CD4-positive, alpha-beta T cell treated with Interleukin-10 for 1 hour (primary cell): Measurements from ENCODE around the gene PDE8B.

Experiments
- DNase-seq: peaks from one replicate; pipeline ENCODE4 v3.0.0-alpha.2; 2020

The PDE8B gene

DNA sequence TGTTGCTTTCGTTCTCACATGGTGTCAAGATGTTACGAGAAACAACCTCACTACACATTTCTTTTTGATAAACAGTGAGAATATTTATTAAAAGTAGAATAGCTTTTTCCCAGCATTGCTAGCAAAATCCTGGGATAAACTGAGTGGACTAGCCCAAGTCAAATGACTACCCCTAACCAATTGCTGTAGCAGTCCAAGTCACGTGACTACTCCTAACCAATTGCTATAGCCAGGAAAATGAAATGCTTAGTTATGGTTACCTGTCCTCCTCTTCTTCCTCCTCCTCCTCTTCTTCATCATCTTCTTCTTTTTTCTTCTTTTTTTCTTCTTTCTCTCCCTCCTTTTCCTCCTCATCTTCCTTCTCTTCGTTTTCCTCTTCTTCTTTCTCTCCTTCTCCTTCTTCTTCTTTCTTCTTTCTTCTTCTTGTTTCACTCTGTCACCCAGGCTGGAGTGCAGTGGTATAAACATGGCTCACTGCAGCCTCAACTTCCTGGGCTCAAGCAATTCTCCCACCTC is 85.4 kb downstream of the PDE8B start:
- DNase-seq: no peak

DNA sequence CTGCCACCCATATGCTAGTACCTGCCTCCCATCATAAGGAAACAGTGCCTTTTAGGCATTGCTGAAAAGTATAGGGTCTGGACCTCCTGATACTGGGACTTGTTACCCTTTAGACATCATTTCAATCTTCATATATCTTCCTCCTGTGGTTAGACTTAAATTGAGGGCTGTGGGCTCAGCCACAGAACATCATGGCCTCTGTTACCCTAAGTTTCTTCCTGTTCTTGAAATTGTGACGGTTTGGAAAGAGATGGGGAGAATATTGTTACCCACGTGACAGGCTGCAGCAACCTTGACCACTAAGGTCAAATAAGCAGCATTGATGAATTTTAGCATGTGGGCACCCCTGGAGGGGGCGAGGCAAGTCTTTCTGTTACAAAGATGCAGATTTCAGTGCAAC is 87.7 kb downstream of the PDE8B start:
- DNase-seq: no peak

DNA sequence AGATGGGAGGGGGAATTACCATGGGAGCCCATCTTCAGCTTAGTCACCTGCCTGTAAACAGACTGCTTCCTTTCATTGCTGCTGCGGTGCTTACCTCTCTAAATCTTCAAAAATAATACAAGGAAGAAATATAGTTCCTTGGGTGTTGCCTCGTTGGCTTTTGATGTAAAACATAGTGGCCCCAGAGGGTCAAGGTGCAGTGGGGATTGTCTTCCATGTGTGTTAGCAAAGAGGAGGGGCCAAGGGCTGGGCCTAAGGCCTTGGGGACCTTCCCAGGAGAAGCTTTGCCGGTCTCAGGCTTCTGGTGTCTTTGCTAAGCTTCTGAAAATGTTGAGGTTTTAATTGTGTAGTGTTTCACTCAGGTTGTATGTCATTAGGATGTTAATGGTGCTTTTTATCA is 90.0 kb downstream of the PDE8B start:
- DNase-seq: no peak

DNA sequence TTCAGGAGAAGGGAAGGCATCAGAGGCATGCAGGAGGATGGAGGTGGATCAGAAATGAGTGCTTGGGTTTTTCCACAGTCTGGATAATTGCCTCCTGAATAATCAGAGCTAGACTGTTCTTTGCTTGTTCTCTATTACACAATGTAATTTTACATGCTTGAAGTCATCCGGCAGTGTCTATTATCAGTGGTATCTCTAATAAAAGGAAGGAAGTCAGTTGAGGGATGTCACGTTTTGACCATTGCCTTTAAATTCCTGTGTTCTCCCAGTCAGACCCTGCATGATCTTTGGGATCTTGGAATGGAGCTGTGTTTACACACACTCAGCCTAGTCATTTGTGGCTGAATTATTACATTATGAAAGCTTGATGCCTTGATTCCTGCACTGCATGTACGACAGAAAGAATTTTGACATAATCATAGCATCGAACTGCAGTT is 91.0 kb downstream of the PDE8B start:
- no peak for DNase-seq

DNA sequence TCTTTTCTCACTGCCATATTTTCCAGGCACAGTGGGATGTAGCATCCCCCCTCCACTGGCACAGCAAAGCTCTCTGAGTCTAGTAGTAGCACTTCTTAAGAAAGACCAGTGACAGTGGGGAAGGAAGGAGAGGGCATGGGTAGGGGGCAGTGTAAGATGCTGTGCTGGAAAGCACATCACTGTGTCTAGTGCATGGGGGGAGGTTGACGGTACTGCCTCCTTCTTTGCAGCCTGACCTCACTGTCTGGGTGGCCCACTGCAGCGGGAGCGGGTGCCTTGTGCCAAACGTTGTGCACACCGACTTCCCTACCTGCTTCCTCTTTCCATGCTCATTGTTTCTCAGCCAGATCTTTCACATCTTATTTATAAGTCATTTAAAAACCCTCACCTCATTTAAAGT is 91.8 kb downstream of the PDE8B start:
- no peak for DNase-seq

DNA sequence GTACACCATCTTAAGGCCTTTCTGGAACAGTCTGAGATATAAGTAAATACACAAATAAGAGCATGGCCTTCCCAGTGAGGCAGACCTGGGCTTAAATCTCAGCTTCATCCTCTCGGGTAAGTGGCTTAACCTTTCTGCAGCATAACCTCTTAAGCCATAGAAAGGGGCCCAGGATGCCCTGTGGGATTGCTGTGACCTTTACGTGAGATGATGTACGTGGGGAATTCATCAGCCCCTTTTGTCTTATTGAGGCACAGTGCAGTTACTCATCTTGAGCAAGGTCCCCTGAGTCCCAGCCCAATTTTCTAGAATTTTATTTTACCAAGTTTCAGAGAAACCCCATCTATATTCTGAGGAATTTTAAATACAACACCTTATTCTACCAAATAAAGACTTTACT is 92.2 kb downstream of the PDE8B start:
- no peak for DNase-seq

DNA sequence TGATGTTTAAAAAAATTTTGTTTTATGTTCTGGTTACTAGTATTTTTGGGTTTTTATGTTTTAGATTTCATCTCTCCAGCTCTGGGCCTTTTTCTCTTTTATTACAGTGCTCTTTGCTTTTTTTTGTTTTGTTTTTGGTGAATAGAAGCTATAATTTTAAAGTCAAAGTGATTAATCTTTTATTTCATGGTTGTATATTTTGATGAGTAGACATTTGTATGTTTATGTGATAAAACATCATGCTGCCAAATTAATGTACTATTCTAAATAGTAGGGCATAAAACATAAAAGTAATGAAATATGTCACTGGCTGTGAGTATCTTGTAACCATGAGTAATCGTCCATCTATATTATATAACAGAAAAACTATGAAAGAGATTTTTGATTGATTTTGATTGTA is 93.9 kb downstream of the PDE8B start:
- no peak for DNase-seq

DNA sequence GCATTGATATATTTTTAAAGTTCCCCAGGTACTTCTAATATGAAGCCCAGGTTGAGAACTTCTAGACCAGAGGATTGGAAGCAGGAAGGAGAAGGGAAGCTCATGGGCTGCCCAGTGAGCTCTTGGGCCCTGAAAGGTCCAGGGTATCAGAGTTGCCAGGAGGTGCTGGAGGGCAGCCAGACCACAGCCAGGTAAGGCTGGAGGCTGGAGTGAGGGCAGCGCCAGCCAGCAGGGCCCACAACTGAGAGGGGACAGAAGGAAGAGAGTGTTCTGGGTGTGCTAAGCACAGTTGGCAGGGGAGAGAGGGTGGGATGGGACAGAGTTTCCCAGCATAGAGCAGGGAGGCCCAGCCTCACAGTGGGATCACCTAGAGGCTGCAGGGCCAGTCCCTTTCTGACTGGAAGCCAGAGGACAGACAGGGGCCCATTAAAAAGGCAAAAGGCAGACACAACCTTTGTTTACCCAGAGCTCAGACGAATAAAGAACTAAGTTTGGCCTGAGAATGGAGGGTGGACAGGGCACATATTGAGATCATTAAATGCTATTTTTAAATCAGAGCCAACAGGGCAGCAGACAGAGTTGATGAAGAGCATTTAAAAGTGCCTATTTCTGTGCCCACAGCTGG is 94.9 kb downstream of the PDE8B start:
- DNase-seq: no peak

DNA sequence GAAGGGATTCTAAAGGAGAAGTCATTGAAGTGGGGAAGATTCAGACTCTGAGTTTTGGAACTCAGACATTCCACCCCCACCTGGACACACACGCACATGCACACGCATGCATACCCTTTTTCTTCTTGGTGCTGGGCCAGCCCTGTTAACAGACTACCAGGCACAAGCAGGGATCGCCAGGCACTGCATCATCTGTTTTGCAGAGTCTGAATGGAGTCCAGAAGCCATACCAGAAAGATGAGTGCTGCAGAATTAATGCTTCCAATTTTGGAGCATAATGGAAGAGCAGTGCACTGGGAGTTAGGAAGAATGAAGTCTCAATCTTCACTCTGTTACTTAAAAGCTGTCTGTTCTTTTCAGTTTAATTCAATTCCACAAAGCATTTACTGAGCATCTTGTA is 95.5 kb downstream of the PDE8B start:
- DNase-seq: no peak

DNA sequence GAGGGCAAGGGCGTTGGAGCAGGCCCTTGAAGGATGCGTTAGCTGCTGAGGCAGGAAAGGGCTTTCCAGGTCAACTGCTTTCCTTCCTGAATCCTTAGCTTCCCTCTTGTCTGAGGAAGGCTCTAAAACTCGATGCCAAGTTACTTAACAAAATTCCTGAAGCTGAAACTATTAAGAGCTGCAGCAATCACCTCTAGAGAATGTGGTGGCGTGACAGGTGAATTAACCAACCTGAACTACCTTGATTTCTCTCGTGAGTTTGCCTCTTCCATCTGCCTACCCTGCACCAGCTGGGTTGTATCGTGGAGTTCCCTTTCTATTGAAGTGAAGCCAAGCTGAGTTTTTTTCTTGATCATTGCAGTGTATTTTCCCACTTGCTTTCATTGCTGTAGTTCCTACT is 96.1 kb downstream of the PDE8B start:
- no peak for DNase-seq

DNA sequence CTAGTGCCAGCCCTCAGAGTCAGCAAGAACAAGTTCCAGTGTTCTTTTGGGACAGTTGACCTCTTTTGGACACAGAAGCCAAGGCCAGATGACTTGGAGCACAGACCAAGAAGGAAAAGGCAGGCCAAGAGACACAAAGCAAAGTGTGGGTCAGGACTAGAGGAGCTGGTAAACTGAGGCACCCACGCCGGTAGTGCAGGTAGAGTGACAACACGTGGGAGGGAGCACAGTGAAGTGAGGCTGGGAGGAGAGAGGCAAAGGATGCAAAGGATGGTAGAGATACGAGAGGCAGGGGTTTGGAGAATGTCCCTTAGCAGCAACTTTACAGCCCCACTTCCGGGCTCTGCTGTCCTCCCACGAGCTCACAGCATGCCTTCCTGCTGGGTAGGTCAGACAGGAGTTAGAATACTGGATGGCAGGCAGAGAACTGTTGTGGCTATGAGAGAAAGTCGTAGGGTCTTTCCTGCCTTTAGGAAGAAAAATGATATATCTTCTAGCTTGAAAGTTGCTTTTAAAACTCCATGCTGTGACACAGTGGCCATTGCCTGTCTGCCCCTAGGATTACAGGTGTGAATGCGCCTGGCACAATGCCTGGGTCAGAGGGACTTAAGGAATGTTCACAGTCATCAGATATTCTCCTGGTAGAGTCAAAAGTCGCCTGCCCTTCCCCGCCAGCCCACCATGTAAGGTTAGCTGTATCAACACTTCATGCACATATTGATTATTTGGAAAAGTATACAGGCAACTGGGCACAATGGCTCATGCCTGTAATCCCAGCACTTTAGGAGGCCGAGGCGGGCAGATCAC is 97.9 kb downstream of the PDE8B start:
- DNase-seq: no peak

DNA sequence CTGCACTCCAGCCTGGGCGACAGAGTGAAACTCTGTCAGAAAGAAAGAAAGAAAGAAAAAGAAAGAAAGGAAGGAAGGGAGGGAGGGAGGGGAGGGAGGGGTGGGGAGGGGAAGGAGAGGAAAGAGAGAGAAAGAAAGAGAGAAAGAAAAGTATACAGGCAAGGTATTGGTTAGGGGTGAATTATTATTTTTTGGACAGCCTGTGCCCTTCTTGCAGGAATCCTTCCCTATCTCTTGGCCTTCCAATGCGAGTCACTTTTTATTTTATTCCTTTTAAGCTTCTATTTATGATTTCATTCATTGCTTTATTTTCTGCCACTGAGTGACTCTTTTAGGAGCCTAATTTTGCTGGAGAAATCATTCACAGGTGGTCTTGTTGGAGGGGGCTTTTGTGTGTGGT is 98.7 kb downstream of the PDE8B start:
- DNase-seq: no peak

DNA sequence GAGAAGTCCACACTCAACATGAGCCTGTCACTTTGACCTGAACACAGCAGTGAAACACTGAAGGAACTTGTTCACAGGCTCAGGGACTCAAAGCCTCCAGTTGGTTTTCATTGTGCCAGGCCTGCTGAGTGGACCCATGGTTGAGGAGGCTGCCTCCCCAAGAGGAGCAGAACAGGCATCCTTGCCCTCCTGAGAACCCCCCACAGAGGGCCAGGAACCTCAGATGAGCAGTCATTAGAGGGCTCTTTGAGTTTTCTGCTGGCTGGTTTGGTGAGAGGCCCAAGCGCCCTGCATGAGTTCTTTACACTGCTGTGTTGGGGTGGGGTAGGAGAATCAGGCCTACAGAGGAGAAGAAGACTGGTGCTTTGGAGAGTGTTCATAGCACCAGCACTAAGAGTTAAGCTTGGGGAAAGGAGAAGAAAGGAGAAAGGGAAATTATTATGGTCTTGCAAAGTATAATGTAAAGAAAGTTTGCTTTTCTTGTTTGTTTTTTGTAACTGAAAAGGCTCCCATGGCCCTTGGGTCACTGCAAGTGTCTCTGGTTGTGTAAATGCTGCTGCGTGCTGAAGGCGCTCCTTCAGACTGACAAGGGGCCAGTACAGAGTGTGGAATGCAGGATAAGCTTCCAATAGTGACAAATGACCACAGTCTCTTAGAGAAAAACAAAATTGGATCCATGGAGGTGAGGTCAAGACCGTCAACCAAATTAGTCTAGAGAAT is 100.2 kb downstream of the PDE8B start:
- DNase-seq: no peak

DNA sequence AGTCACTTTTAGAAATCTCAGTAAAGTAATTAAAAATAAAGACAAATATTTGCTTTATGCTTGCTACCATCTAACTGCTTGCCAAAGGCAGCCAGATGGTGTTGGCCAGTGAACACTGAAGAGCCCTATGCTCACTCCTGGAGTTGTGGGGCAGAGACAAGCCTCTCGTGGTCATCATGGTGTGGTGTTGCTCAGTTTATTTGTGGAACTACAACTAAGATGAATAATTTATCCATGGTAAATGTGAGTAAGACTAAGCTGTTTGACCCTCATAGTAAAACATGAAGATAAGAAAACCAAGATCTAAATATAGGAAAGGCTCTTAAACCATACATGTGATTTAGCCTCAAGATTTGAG is 100.7 kb downstream of the PDE8B start:
- DNase-seq: no peak

DNA sequence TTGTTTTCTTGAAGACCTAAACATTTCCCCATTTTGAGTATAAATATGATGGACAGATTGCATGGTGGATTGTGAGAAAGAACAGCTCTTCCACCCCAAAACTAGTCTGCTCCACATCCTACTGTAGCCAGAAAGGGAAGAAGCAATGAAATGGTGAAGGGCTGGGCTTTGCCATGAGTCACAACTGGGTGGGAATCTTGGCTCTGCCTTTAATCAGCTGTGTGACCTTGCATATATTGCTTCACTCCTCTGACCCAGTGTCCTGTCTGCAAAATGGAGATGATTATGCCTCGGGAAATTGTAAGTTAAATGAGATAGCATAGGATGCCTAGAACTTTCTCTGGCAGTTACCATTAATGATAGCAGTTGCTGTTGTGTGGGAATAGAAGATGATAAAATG is 101.9 kb downstream of the PDE8B start:
- no peak for DNase-seq

DNA sequence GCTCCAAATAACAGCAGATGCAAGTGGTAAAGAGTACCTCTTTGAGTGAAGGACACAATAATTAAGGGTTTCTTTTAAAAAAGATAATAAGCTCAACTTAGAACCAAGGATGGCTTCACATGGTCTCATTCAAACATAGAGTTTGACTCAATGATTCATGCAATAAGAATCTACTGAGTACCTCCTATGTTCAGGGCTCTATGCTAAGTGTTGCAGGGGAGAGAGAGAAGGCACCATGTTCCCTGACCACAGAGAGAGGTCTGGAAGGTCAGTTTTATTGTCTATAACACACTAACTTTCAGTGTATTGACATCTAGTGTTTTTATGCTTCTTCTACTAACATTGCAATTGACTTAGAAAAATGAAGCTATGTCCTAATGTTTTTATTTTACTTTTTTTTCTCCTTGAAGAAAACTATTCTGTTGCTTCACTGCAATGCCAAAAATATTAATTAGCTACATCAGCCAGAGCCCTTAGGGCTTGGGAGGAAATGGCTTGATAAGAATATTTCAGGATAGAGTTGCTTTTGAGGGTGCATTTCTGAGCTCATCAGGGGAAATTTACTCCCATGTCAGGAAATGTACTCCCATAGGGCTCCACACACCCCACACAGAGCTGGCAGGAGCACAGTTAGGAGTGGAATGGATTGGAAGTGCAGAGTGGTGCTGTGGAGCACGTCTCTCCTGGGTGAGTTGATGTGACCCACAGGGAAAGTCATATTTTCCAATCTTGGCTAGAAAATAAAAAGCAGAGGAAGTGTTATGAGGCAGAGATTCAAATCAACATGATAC is 106.6 kb downstream of the PDE8B start:
- no peak for DNase-seq

DNA sequence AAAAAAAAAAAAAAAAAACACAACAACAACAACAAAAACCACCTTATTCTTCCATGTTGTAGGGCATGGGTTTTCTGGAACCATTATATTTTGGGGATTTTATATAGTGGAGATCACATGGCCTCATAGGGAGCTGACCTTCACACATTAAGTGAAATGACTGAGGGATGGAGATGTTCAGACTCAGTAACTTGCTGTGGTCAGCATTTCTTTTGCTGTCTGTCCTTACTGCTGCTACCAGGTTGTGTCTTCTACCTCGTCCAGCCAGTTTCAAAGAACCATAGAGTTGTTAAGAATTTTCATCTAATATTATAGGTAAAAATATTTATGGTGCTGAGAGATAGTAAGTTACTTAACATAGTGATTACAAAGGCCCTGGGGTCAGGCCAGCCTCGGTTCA is 107.6 kb downstream of the PDE8B start:
- DNase-seq: no peak

DNA sequence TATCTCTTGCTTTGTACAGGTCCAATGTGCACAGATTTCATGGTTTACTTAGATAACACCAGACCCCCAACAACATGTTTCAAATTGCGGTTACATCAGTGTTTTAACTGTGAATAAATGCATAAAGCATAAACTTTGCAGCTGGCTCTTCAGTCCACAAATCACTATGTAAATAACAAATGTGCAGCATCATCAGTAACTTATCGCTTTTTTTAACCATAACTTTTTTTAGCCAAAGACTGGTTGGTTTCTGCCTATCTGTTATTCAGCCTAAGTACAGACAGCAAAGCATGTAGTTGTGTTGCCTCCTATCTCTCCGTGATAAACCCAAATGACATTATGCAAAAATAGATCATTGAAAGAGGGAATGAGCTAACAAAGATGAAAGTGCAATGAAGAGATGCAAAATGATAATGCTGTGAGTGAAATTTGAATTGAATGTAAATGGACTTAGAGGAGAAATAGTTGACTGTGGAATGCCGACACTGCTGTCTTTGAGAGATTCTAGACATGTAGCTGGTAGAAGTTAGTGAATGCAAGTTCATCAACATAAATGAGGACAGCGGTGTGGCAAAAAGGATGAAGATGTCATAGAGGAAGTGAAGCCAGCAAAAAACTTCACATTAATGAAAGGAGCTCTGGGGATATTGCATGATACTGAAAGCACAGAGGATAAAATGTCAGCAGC is 108.8 kb downstream of the PDE8B start:
- no peak for DNase-seq

DNA sequence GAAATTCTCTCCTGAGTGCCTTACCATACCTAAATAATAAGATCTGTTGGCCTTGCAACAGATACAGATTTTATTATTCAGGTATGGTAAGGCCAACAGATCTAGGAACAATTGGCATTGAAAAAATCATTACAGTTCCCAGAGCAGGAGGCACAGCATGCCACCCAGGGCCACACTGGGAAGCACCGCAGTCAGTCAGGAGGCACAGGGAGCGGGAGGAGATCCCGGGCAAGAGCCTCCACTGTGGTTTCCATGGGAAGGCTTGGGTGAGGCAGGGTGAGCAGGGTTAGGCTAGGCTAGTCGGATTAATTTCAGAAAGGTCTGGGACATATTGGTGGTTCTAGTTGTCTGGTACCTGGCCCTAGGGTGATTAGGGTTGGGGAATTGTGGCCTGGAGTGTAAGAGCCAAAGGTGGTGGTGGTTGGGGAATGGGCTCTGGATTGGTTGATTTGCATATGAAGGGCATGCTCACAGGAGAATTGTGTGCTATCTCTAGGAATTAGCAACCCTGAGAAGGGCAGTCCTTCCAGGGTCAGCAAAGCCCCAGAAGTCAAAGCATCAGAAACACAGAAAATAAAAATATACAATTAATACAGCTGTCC is 111.4 kb downstream of the PDE8B start:
- no peak for DNase-seq

DNA sequence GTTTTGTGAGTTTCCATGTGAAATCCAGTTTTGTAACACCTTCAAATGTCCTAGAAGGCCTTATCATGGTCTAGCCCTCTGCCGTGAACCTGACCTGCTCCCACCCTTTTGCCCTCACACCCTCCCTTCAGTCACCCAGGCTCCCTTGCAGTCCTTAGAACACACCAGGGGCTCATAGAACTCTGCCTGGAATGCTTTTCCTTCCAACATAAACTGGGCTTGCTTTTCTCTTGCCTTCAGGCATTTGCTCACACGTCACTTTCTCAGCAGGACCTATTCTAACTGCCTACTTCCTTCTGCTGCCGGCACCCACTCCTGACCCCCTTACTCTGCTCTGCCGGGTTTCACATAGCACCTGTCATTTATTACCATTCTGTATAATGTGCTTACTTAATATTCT is 111.9 kb downstream of the PDE8B start:
- DNase-seq: no peak

DNA sequence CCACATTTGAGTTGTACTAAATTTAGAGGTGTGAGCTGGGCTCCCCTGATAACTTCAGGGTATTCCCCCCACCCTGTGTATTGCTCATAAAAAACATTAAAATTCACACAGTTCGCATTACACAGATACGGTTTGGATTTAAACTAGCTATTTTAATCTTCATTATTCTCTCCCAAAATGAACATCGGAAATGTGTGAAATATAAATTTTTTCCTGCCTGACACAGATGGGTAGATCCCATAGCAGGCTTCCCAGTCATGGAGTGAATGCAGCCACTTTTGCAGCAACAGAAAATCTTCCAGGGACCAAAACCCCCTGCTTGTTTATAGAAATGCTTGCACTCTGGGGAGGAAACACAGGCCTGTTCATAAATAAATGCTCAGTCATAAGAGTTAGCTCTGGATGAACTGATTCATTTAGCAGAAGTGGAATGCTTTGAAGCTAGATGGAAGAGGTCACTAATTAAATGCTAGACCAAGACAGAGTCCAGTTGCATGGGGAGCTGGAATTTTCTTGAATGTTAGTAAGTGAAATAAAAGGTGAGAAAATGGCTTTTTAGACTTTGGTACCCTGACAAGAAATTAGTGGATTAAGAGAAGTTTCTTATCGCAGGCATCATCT is 115.6 kb downstream of the PDE8B start:
- no peak for DNase-seq
